Measurements from ENCODE around the gene KCNG4.

Gene KCNG4

GRCh38 chr16:84239909-84240308, at the start of gene KCNG4:
KCNG4 (minus strand) TSS chr16:84240012; CDS start chr16:84237485, 2,527 bp downstream.
- DNase-seq, result no peak

- no peak for DNase-seq
Observed at GRCh38 chr16:84288902-84289301, 49.1 kb upstream of the KCNG4 start.

- no peak for DNase-seq
Observed at GRCh38 chr16:84286578-84287240, 46.9 kb upstream of the KCNG4 start.

GRCh38 chr16:84284154-84284722, 44.4 kb upstream of the KCNG4 start:
- DNase-seq, result no peak

GRCh38 chr16:84283314-84284153, 43.7 kb upstream of the KCNG4 start:
- DNase-seq, result no peak

- DNase-seq, result no peak
Observed at GRCh38 chr16:84282533-84282932, 42.7 kb upstream of the KCNG4 start.

- DNase-seq, result no peak
Observed at GRCh38 chr16:84281074-84281473, 41.3 kb upstream of the KCNG4 start.

GRCh38 chr16:84279881-84280280, 40.1 kb upstream of the KCNG4 start:
- no peak for DNase-seq

- DNase-seq, result no peak
Observed at GRCh38 chr16:84278968-84279367, 39.2 kb upstream of the KCNG4 start.

GRCh38 chr16:84278333-84278732, 38.5 kb upstream of the KCNG4 start:
- no peak for DNase-seq

GRCh38 chr16:84277244-84277823, 37.5 kb upstream of the KCNG4 start:
- peak; percentile 72 for DNase-seq

GRCh38 chr16:84275585-84276151, 35.9 kb upstream of the KCNG4 start:
- no peak for DNase-seq

- no peak for DNase-seq
Observed at GRCh38 chr16:84274515-84274914, 34.7 kb upstream of the KCNG4 start.

- DNase-seq, result no peak
Observed at GRCh38 chr16:84272740-84273320, 33.0 kb upstream of the KCNG4 start.

GRCh38 chr16:84271866-84272265, 32.1 kb upstream of the KCNG4 start:
- no peak for DNase-seq

- DNase-seq, result no peak
Observed at GRCh38 chr16:84271037-84271436, 31.2 kb upstream of the KCNG4 start.

GRCh38 chr16:84270531-84270930, 30.7 kb upstream of the KCNG4 start:
- DNase-seq, result no peak

GRCh38 chr16:84270071-84270470, 30.3 kb upstream of the KCNG4 start:
- DNase-seq, result no peak

- no peak for DNase-seq
Observed at GRCh38 chr16:84268291-84269040, 28.7 kb upstream of the KCNG4 start.

- no peak for DNase-seq
Observed at GRCh38 chr16:84267380-84267779, 27.6 kb upstream of the KCNG4 start.

- DNase-seq, result no peak
Observed at GRCh38 chr16:84266451-84266850, 26.6 kb upstream of the KCNG4 start.

- DNase-seq, result no peak
Observed at GRCh38 chr16:84262939-84263338, 23.1 kb upstream of the KCNG4 start.
